Activated naive CD4-positive, alpha-beta T cell treated with anti-CD3 and anti-CD28 coated beads for 36 hours (primary cell): ENCODE data around the gene TMEM59L. TPM values are rescaled to one million over a fixed set of nuclear protein-coding genes. Genes with fewer than 3 reads are reported as not detected.

Experiments
- CTCF ChIA-PET: fragments of 350-600 bp; sonication (Branson Sonifier 250); formaldehyde crosslinking; loops from one replicate; lab custom pipeline; 2021; ENCODE audit warnings: antibody characterized with exemption; lab: Charles Lee
- DNase-seq: peaks from one replicate; pipeline ENCODE4 v3.0.0-alpha.2; 2020
- H3K27ac Mint-ChIP-seq: one replicate; pipeline ENCODE4 v1.8.0; 2021; ENCODE audit warnings: mild to moderate bottlenecking, mixed read lengths
- H3K27me3 Mint-ChIP-seq: one replicate; pipeline ENCODE4 v1.8.0; 2021; ENCODE audit warnings: low read depth, mixed read lengths
- H3K36me3 Mint-ChIP-seq: one replicate; pipeline ENCODE4 v1.8.0; 2021; ENCODE audit warnings: low read depth, mixed read lengths
- H3K4me1 Mint-ChIP-seq: one replicate; pipeline ENCODE4 v1.8.0; 2021; ENCODE audit warnings: low read depth, mixed read lengths
- H3K4me3 Mint-ChIP-seq: one replicate; pipeline ENCODE4 v1.8.0; 2021; ENCODE audit warnings: mild to moderate bottlenecking, moderate library complexity, mixed read lengths
- H3K9me3 Mint-ChIP-seq: one replicate; pipeline ENCODE4 v1.8.0; 2021; ENCODE audit warnings: mixed read lengths
- intact Hi-C: fragments of 100-400 bp; cut with micrococcal nuclease; formaldehyde crosslinking; loops from one replicate; pipeline ENCODE4 v1.15.1; 2023
- total RNA-seq, 2 experiments: library from RNA; stranded (reverse); gene quantifications; one replicate each; pipeline ENCODE4 v1.2.3, GENCODE V29; 2021

Gene TMEM59L
- total RNA-seq, 2 experiments from 2014 or later, result 0.21 to 0.40 TPM

- Mint-ChIP-seq H3K36me3 (no peaks in the 10 kb centered on the region), H3K27me3 (peaks cover 63% of the 10 kb centered on the region), H3K4me3 (no peak overlapping the region), H3K9me3 (no peaks in the 10 kb centered on the region), H3K4me1 (peaks cover 9% of the 10 kb centered on the region), H3K27ac (no peak overlapping the region)
- intact Hi-C loops, result no loop called here
- CTCF ChIA-PET, result no interaction called here
- DNase-seq, result no peak
These were observed 7.0 kb upstream of the TMEM59L start for GRCh38 chr19:18605546-18606280.

GRCh38 chr19:18606281-18607225 is 6.1 kb upstream of the TMEM59L start, which contains the start of gene CRLF1:
Gene CRLF1, minus strand, starts transcription at chr19:18606799. Its CDS starts 143 bp downstream, at chr19:18606656.
- H3K9me3 Mint-ChIP-seq, result no peaks in the 10 kb centered on the region
- H3K4me1 Mint-ChIP-seq, result peaks cover 14% of the 10 kb centered on the region
- DNase-seq, result no peak
- intact Hi-C loops, result no loop called here
- H3K27me3 Mint-ChIP-seq, result peaks cover 67% of the 10 kb centered on the region
- H3K27ac Mint-ChIP-seq, result no peak within 1 kb of the TSS
- H3K36me3 Mint-ChIP-seq, result no peaks in the 10 kb centered on the region
- CTCF ChIA-PET, result no interaction called here
- H3K4me3 Mint-ChIP-seq, result no peak within 1 kb of the TSS

GRCh38 chr19:18607226-18608101 is 5.2 kb upstream of the TMEM59L start:
- H3K27ac Mint-ChIP-seq, result no peak overlapping the region
- CTCF ChIA-PET, result no interaction called here
- peaks cover 20% of the 10 kb centered on the region for H3K4me1 Mint-ChIP-seq
- intact Hi-C loops, result no loop called here
- no peak overlapping the region for H3K4me3 Mint-ChIP-seq
- DNase-seq, result no peak
- H3K27me3 Mint-ChIP-seq, result peaks cover 67% of the 10 kb centered on the region
- no peaks in the 10 kb centered on the region for H3K9me3 Mint-ChIP-seq
- H3K36me3 Mint-ChIP-seq, result no peaks in the 10 kb centered on the region

- DNase-seq, result no peak
- CTCF ChIA-PET, result no interaction called here
- Mint-ChIP-seq H3K4me3 (no peak overlapping the region), H3K36me3 (no peaks in the 10 kb centered on the region), H3K4me1 (peaks cover 19% of the 10 kb centered on the region), H3K27me3 (peaks cover 63% of the 10 kb centered on the region), H3K9me3 (no peaks in the 10 kb centered on the region), H3K27ac (no peak overlapping the region)
- intact Hi-C loops, result no loop called here
These were observed 4.4 kb upstream of the TMEM59L start for GRCh38 chr19:18608102-18608804.

GRCh38 chr19:18608805-18609716 is 3.6 kb upstream of the TMEM59L start:
- intact Hi-C loops, result no loop called here
- H3K4me3 Mint-ChIP-seq, result no peak overlapping the region
- DNase-seq, result no peak
- no peaks in the 10 kb centered on the region for H3K36me3 Mint-ChIP-seq
- H3K27me3 Mint-ChIP-seq, result peaks cover 65% of the 10 kb centered on the region
- peaks cover 22% of the 10 kb centered on the region for H3K4me1 Mint-ChIP-seq
- CTCF ChIA-PET, result no interaction called here
- no peaks in the 10 kb centered on the region for H3K9me3 Mint-ChIP-seq
- H3K27ac Mint-ChIP-seq, result no peak overlapping the region

GRCh38 chr19:18609717-18610051 is 3.0 kb upstream of the TMEM59L start:
- intact Hi-C loops, result loop anchor here (10.0 kb wide), 1 partner anchor 175 kb away; no protein-coding TSS in a partner anchor
- peaks cover 22% of the 10 kb centered on the region for H3K4me1 Mint-ChIP-seq
- H3K4me3 Mint-ChIP-seq, result no peak overlapping the region
- no peaks in the 10 kb centered on the region for H3K36me3 Mint-ChIP-seq
- DNase-seq, result no peak
- H3K27ac Mint-ChIP-seq, result no peak overlapping the region
- peaks cover 70% of the 10 kb centered on the region for H3K27me3 Mint-ChIP-seq
- H3K9me3 Mint-ChIP-seq, result no peaks in the 10 kb centered on the region
- CTCF ChIA-PET, result no interaction called here

- DNase-seq, result no peak
- Mint-ChIP-seq H3K27me3 (peaks cover 69% of the 10 kb centered on the region), H3K4me3 (no peak overlapping the region), H3K27ac (no peak overlapping the region), H3K4me1 (peaks cover 22% of the 10 kb centered on the region), H3K9me3 (no peaks in the 10 kb centered on the region), H3K36me3 (no peaks in the 10 kb centered on the region)
- intact Hi-C loops, result loop anchor here (10.0 kb wide), 1 partner anchor 175 kb away; no protein-coding TSS in a partner anchor
- CTCF ChIA-PET, result no interaction called here
These were observed 2.5 kb upstream of the TMEM59L start for GRCh38 chr19:18610245-18610555.

GRCh38 chr19:18610556-18611326 is 1.9 kb upstream of the TMEM59L start:
- Mint-ChIP-seq H3K27me3 (peaks cover 65% of the 10 kb centered on the region), H3K9me3 (no peaks in the 10 kb centered on the region), H3K27ac (no peak overlapping the region), H3K36me3 (no peaks in the 10 kb centered on the region), H3K4me3 (no peak overlapping the region), H3K4me1 (peaks cover 17% of the 10 kb centered on the region)
- no peak for DNase-seq
- intact Hi-C loops, result loop anchor here (10.0 kb wide), 1 partner anchor 174 kb away; no protein-coding TSS in a partner anchor
- CTCF ChIA-PET, result no interaction called here

GRCh38 chr19:18611327-18612050 is 1.2 kb upstream of the TMEM59L start:
- DNase-seq, result no peak
- intact Hi-C loops, result loop anchor here (10.0 kb wide), 1 partner anchor 173 kb away; no protein-coding TSS in a partner anchor
- Mint-ChIP-seq H3K27me3 (peaks cover 65% of the 10 kb centered on the region), H3K4me1 (peaks cover 17% of the 10 kb centered on the region), H3K27ac (no peak overlapping the region), H3K36me3 (no peaks in the 10 kb centered on the region), H3K9me3 (no peaks in the 10 kb centered on the region), H3K4me3 (no peak overlapping the region)
- CTCF ChIA-PET, result no interaction called here
